H1 (cell line): ENCODE data around the gene CEP250. TPM values are rescaled to one million over a fixed set of nuclear protein-coding genes. Genes with fewer than 3 reads are reported as not detected.

Experiments used
- CTCF ChIA-PET: fragments of 300-600 bp; sonication (Branson Sonifier 250); formaldehyde crosslinking; loops from one replicate; lab custom pipeline; 2021; ENCODE audit not compliant: partially characterized antibody; lab: Charles Lee
- POLR2A ChIA-PET: fragments of 300-600 bp; sonication (Branson Sonifier 250); formaldehyde crosslinking; loops from one replicate; lab custom pipeline; 2021; ENCODE audit warnings: inconsistent platforms; ENCODE audit not compliant: partially characterized antibody; lab: Charles Lee
- DNase-seq, 2 experiments: peaks; one replicate each; pipeline versions ENCODE4 v3.0.0 to v3.0.0-alpha.2; 2010 to 2022; ENCODE audit warnings: low spot score in 2 of 2, low read depth in 1 of 2, mixed read lengths in 1 of 2
- FAIRE-seq: peaks from 2 replicates; lab custom pipeline; 2011; peaks lifted over from hg19 to GRCh38; lab: Jason Lieb, UNC
- H2AFZ ChIP-seq: 2 replicates; pipeline ENCODE4 v1.8.1; 2012; ENCODE audit warnings: low read length, inconsistent platforms
- H2AK5ac ChIP-seq: 2 replicates; pipeline ENCODE4 v1.6.1; 2013; ENCODE audit warnings: low read depth, low read length
- H2BK120ac ChIP-seq: replicated peaks from 2 replicates; pipeline ENCODE3; 2013; ENCODE audit warnings: low read depth, low read length, inconsistent platforms
- H2BK12ac ChIP-seq: 2 replicates; pipeline ENCODE4 v1.6.1; 2013; ENCODE audit warnings: low read depth, low read length
- H2BK15ac ChIP-seq: 2 replicates; pipeline ENCODE4 v1.6.1; 2013; ENCODE audit warnings: low read length
- H2BK20ac ChIP-seq: 2 replicates; pipeline ENCODE4 v1.6.1; 2013; ENCODE audit warnings: low read length
- H2BK5ac ChIP-seq: 2 replicates; pipeline ENCODE4 v1.6.1; 2013; ENCODE audit warnings: low read depth, low read length
- H3K14ac ChIP-seq: 2 replicates; pipeline ENCODE4 v1.6.1; 2013; ENCODE audit warnings: inconsistent platforms; ENCODE audit not compliant: insufficient read length
- H3K18ac ChIP-seq: 2 replicates; pipeline ENCODE4 v1.6.1; 2013; ENCODE audit warnings: low read length; ENCODE audit errors: extremely low read depth
- H3K23ac ChIP-seq: 2 replicates; pipeline ENCODE4 v1.6.1; 2013; ENCODE audit warnings: inconsistent platforms; ENCODE audit not compliant: insufficient read length
- H3K23me2 ChIP-seq: 2 replicates; pipeline ENCODE4 v1.6.1; 2013; ENCODE audit warnings: low read depth, low read length
- H3K27ac ChIP-seq: 2 replicates; pipeline ENCODE4 v1.6.1; 2011; ENCODE audit warnings: low read depth, low read length, inconsistent platforms
- H3K27me3 ChIP-seq, 4 experiments: replicated peaks in 1 of 4; 1 replicate in 1 of 4; 2 replicates in 3 of 4; pipeline versions ENCODE4 v1.6.1 to v1.8.1; 2011 to 2013; ENCODE audit warnings: low read length in 3 of 4, mild to moderate bottlenecking in 3 of 4, inconsistent platforms in 2 of 4, mixed read lengths in 2 of 4, moderate library complexity in 1 of 4; ENCODE audit not compliant: control insufficient read depth in 3 of 4, insufficient read depth in 3 of 4; ENCODE audit errors: extremely low read depth in 1 of 4
- H3K36me3 ChIP-seq, 4 experiments: 2 replicates each; pipeline versions ENCODE4 v1.6.1 to v1.8.1; 2011 to 2013; ENCODE audit warnings: mild to moderate bottlenecking in 4 of 4, low read length in 3 of 4, moderate library complexity in 2 of 4, control low read depth in 1 of 4, inconsistent platforms in 1 of 4; ENCODE audit not compliant: insufficient read depth in 4 of 4, control insufficient read depth in 2 of 4
- H3K4ac ChIP-seq: replicated peaks from 2 replicates; pipeline ENCODE3; 2013; ENCODE audit warnings: low read length, low read depth, mixed read lengths, inconsistent platforms; ENCODE audit not compliant: insufficient read length
- H3K4me1 ChIP-seq, 4 experiments: replicated peaks in 1 of 4; 1 replicate in 1 of 4; 2 replicates in 3 of 4; pipeline versions ENCODE4 v1.6.1 to v1.8.1; 2011 to 2013; ENCODE audit warnings: low read length in 3 of 4, inconsistent platforms in 2 of 4, mixed read lengths in 1 of 4; ENCODE audit not compliant: insufficient read depth in 4 of 4, control insufficient read depth in 3 of 4
- H3K4me2 ChIP-seq, 2 experiments: 2 replicates each; pipeline versions ENCODE4 v1.6.1 to v1.8.1; 2011 to 2013; ENCODE audit warnings: low read depth in 2 of 2, low read length in 2 of 2, control low read depth in 1 of 2, inconsistent platforms in 1 of 2, mild to moderate bottlenecking in 1 of 2; ENCODE audit not compliant: insufficient read depth in 1 of 2
- H3K4me3 ChIP-seq, 4 experiments: fragments of 200-600, 300-600 bp in 1 of 4; sonication (generic), shearing (Covaris generic), sonication (Bioruptor Twin) in 1 of 4; 2 replicates each; pipeline versions ENCODE4 v1.5.1 to v1.8.1; 2011 to 2016; ENCODE audit warnings: low read length in 4 of 4, low read depth in 3 of 4, control low read depth in 2 of 4, inconsistent platforms in 2 of 4, mild to moderate bottlenecking in 2 of 4, mixed read lengths in 1 of 4, moderate library complexity in 1 of 4; ENCODE audit not compliant: insufficient read depth in 2 of 4; ENCODE audit errors: extremely low read depth in 1 of 4
- H3K56ac ChIP-seq: replicated peaks from 2 replicates; pipeline ENCODE3; 2013; ENCODE audit warnings: low read depth, mild to moderate bottlenecking, mixed read lengths, low read length, inconsistent platforms; ENCODE audit not compliant: insufficient read length
- H3K79me1 ChIP-seq: 2 replicates; pipeline ENCODE4 v1.6.1; 2013; ENCODE audit warnings: low read depth, low read length, control low read depth
- H3K79me2 ChIP-seq, 2 experiments: 2 replicates each; pipeline versions ENCODE4 v1.6.1 to v1.8.1; 2012 to 2013; ENCODE audit warnings: low read length in 2 of 2, mild to moderate bottlenecking in 2 of 2, inconsistent platforms in 1 of 2; ENCODE audit not compliant: insufficient read depth in 2 of 2, control insufficient read depth in 1 of 2
- H3K9ac ChIP-seq, 4 experiments: replicated peaks in 1 of 4; 1 replicate in 1 of 4; 2 replicates in 3 of 4; pipeline versions ENCODE4 v1.6.1 to v1.8.1; 2011 to 2013; ENCODE audit warnings: low read depth in 3 of 4, low read length in 3 of 4, control low read depth in 2 of 4, mild to moderate bottlenecking in 2 of 4, moderate library complexity in 2 of 4, inconsistent platforms in 1 of 4; ENCODE audit errors: extremely low read depth in 1 of 4
- H3K9me3 ChIP-seq, 2 experiments: 2 replicates each; pipeline versions ENCODE4 v1.6.1 to v1.8.1; 2012 to 2013; ENCODE audit warnings: mild to moderate bottlenecking in 2 of 2, moderate library complexity in 2 of 2, control low read depth in 1 of 2, inconsistent platforms in 1 of 2, low read depth in 1 of 2, low read length in 1 of 2, mixed read lengths in 1 of 2; ENCODE audit not compliant: insufficient read depth in 2 of 2
- H4K20me1 ChIP-seq, 2 experiments: replicated peaks in 1 of 2; 2 replicates each; pipeline versions ENCODE3 to v1.8.1; 2011 to 2013; ENCODE audit warnings: inconsistent platforms in 2 of 2, low read length in 2 of 2, mild to moderate bottlenecking in 1 of 2; ENCODE audit not compliant: insufficient read depth in 2 of 2, control insufficient read depth in 1 of 2
- H4K5ac ChIP-seq: 2 replicates; pipeline ENCODE4 v1.6.1; 2013; ENCODE audit warnings: low read length, low read depth, mixed read lengths, inconsistent platforms; ENCODE audit not compliant: insufficient read length
- H4K8ac ChIP-seq: 2 replicates; pipeline ENCODE4 v1.8.0; 2013; ENCODE audit warnings: mild to moderate bottlenecking, moderate library complexity, low read length, inconsistent platforms; ENCODE audit not compliant: insufficient read depth; ENCODE audit errors: extremely low read depth
- H4K91ac ChIP-seq: replicated peaks from 2 replicates; pipeline ENCODE3; 2013; ENCODE audit warnings: low read length, mixed read lengths, inconsistent platforms; ENCODE audit not compliant: insufficient read length
- BRCA1 ChIP-seq: IDR thresholded peaks from 2 replicates; pipeline ENCODE4 v1.6.1; 2012; ENCODE audit warnings: low read depth, low read length, improper control_type of control experiment
- CHD2 ChIP-seq: IDR thresholded peaks from 2 replicates; pipeline ENCODE4 v1.6.1; 2012; ENCODE audit warnings: low read length, improper control_type of control experiment
- CREB1 ChIP-seq: IDR thresholded peaks from 2 replicates; pipeline ENCODE4 v1.6.1; 2012; ENCODE audit warnings: inconsistent platforms
- EGR1 ChIP-seq: IDR thresholded peaks from 2 replicates; pipeline ENCODE4 v1.6.1; 2011; ENCODE audit warnings: low read depth, low read length, borderline replicate concordance
- EZH2 ChIP-seq: fragments of 200-600 bp; sonication (generic); IDR thresholded peaks from 2 replicates; pipeline ENCODE4 v1.7.1; 2012; ENCODE audit warnings: low read depth, mild to moderate bottlenecking, moderate library complexity, low read length, inconsistent platforms; ENCODE audit not compliant: severe bottlenecking
- GTF2F1 ChIP-seq: IDR thresholded peaks from 2 replicates; pipeline ENCODE4 v1.6.1; 2012; ENCODE audit warnings: low read depth, low read length, improper control_type of control experiment, borderline replicate concordance
- HDAC2 ChIP-seq, 2 experiments: fragments of 300-600 bp in 1 of 2; sonication (generic) in 1 of 2; IDR thresholded peaks; 2 replicates each; pipeline ENCODE4 v1.6.1; 2011 to 2012; ENCODE audit warnings: low read depth in 2 of 2, low read length in 2 of 2, mild to moderate bottlenecking in 2 of 2, moderate library complexity in 2 of 2, borderline replicate concordance in 1 of 2, inconsistent platforms in 1 of 2
- KDM5A ChIP-seq: fragments of 200-600 bp; IDR thresholded peaks from 2 replicates; pipeline ENCODE4 v1.7.1; 2012; ENCODE audit warnings: mild to moderate bottlenecking, low read length, inconsistent platforms, mixed read lengths
- NRF1 ChIP-seq: IDR thresholded peaks from 2 replicates; pipeline ENCODE4 v1.6.1; 2011; ENCODE audit warnings: mild to moderate bottlenecking, low read depth, low read length, improper control_type of control experiment
- RFX5 ChIP-seq: IDR thresholded peaks from 2 replicates; pipeline ENCODE4 v1.6.1; 2011; ENCODE audit warnings: low read depth, low read length, improper control_type of control experiment, borderline replicate concordance
- WGBS, 2 experiments: shearing (Covaris generic) in 1 of 2; methylation state at CpG; one replicate each; pipeline versions ENCODE4 v1.1.6 to v1.1.7; 2013 to 2015; ENCODE audit warnings: low lambda C conversion rate in 2 of 2, mixed read lengths in 2 of 2, inconsistent platforms in 1 of 2, low coverage in 1 of 2, missing lambda C conversion rate in 1 of 2; ENCODE audit not compliant: insufficient replicate concordance in 2 of 2, insufficient coverage in 1 of 2, insufficient read length in 1 of 2; ENCODE audit errors: extremely low coverage in 1 of 2, missing lambda C conversion rate in 1 of 2; 5-methylcytosine and 5-hydroxymethylcytosine counted together
- polyA plus RNA-seq, 7 experiments: library from polyadenylated mRNA; depleted of rRNA in 3 of 7; stranded (reverse) in 5 of 7; unstranded in 2 of 7; fragments of >200 nt in 5 of 7; fragments of 200-250 nt in 2 of 7; gene quantifications; 1 replicate in 5 of 7; 2 replicates in 1 of 7; 4 replicates in 1 of 7; pipeline versions ENCODE4 v1.2.1 to v1.2.3, GENCODE V29; 2011 to 2013; ENCODE audit warnings: missing spikeins in 2 of 7, mixed read lengths in 2 of 7
- total RNA-seq: library from RNA; stranded (reverse); fragmentation: NEBNext Ultra II Directional; extraction: Animal tissue kit (Norgen Biotek cat#: 25700); gene quantifications from 2 replicates; pipeline ENCODE4 v1.2.1, GENCODE V29; 2021
- TF ChIP-seq, protein P1 (sequence below): IDR thresholded peaks from 2 replicates; pipeline ENCODE4 v1.6.1; 2012; ENCODE audit warnings: low read length, inconsistent platforms

CEP250 gene
- total and polyA plus RNA-seq, 2 of the 8 experiments (the other 6 are each of a cell fraction or from before 2014, with no cell fraction given), result 2.6 to 33.7 TPM

DNA sequence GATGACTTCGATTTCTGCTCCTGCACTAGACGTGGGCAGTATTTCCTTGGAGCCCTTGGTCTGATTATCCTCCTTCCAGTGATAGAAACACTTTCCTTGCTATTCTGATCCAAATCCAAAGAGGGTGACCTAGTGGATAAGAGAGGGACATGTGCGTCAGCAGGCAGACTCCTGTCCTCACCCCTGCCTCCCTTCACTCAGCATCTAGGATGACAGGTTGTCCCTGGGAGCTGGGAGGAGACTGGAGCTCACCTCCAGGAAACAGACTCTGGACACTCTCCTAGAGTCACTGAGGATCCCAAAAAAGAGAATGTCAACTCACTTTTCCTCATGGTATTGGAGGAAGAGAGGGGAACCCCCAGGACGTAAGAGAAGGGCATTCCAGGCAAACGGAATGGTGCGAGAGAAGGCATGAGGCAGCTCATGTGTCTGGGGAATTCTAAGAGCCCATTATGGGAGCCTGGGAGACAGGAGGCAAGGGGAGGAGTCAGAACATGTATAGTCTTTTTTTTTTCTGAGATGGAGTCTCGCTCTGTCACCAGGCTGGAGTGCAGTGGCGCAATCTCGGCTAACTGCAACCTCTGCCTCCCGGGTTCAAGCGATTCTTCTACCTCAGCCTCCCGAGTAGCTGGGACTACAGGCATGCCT, 71.8 kb downstream of the CEP250 start:
- H3K4me3 ChIP-seq, result no peak overlapping the region
- H4K5ac ChIP-seq, result no peak overlapping the region
- H2BK5ac ChIP-seq, result no peak overlapping the region
- 88% methylated on average over 12 of the region's 12 CpGs; no CpG with 5 or more reads in 1 of the 2 experiments for WGBS, 2 experiments
- no peak overlapping the region for H3K9ac ChIP-seq
- H3K56ac ChIP-seq, result no peak overlapping the region
- H2AK5ac ChIP-seq, result no peak overlapping the region
- H2BK120ac ChIP-seq, result no peak overlapping the region
- no peaks in the 10 kb centered on the region for H3K27me3 ChIP-seq
- no peak overlapping the region for H3K27ac ChIP-seq
- no peaks in the 10 kb centered on the region for H3K4me1 ChIP-seq
- H3K36me3 ChIP-seq, result no peaks in the 10 kb centered on the region
- no peaks in the 10 kb centered on the region for H4K20me1 ChIP-seq
- POLR2A ChIA-PET, result interaction anchor here (2.6 kb wide), 1 partner anchor 14 kb away, joined by 9 read pairs; the partner anchor contains the start of gene ERGIC3
- no peak overlapping the region for H3K18ac ChIP-seq
- H4K8ac ChIP-seq, result no peak overlapping the region
- FAIRE-seq, result no peak
- H4K91ac ChIP-seq, result no peak overlapping the region
- DNase-seq, result no peak
- no peaks in the 10 kb centered on the region for H3K79me2 ChIP-seq
- H3K79me1 ChIP-seq, result no peaks in the 10 kb centered on the region
- no peak overlapping the region for H3K4ac ChIP-seq
- H2AFZ ChIP-seq, result no peak overlapping the region
- no peak overlapping the region for H3K14ac ChIP-seq
- H2BK20ac ChIP-seq, result no peak overlapping the region
- no peak overlapping the region for H2BK12ac ChIP-seq
- peaks cover 4 to 6% of the 10 kb centered on the region in 2 experiments; a peak in 2 of 4 replicates for H3K9me3 ChIP-seq
- CTCF ChIA-PET, result interaction anchor here (0.7 to 1.4 kb wide), 3 partner anchors 9 to 96 kb away, joined by 3 to 4 read pairs (median 3); no protein-coding TSS in a partner anchor
- no peak overlapping the region for H3K4me2 ChIP-seq
- no peak overlapping the region for H3K23ac ChIP-seq
- no peak overlapping the region for H2BK15ac ChIP-seq
- no peaks in the 10 kb centered on the region for H3K23me2 ChIP-seq
- TF ChIP-seq GTF2F1, result no peak
- no peak for TF ChIP-seq CREB1
- TF ChIP-seq KDM5A, result no peak
- TF ChIP-seq CHD2, result no peak
- TF ChIP-seq EGR1, result no peak
- no peak for TF ChIP-seq HDAC2 (IDR thresholded peaks at IDR 0.05; ENCODE audit: borderline replicate concordance in 1 of 2, low read depth in 2 of 2, low read length in 2 of 2)
- TF ChIP-seq NRF1, result no peak
- no peak for TF ChIP-seq EZH2
- TF ChIP-seq RFX5, result no peak
- no peak for TF ChIP-seq BRCA1
- TF ChIP-seq, protein P1, sequence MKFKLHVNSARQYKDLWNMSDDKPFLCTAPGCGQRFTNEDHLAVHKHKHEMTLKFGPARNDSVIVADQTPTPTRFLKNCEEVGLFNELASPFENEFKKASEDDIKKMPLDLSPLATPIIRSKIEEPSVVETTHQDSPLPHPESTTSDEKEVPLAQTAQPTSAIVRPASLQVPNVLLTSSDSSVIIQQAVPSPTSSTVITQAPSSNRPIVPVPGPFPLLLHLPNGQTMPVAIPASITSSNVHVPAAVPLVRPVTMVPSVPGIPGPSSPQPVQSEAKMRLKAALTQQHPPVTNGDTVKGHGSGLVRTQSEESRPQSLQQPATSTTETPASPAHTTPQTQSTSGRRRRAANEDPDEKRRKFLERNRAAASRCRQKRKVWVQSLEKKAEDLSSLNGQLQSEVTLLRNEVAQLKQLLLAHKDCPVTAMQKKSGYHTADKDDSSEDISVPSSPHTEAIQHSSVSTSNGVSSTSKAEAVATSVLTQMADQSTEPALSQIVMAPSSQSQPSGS, result no peak
